Posterior cingulate gyrus (tissue), 11 donors: ENCODE data around the gene MFRP.

Source experiments
- DNase-seq, 10 donors: peaks; one replicate each; pipeline versions ENCODE4 v3.0.0 to v3.0.0-alpha.2; 2020 to 2021; ENCODE audit warnings: mixed read lengths in 3 of 10
- intact Hi-C: fragments of 100-400 bp; cut with DNase I; formaldehyde crosslinking; loops from one replicate; pipeline ENCODE4 v1.15.1; 2023

The MFRP gene

DNA sequence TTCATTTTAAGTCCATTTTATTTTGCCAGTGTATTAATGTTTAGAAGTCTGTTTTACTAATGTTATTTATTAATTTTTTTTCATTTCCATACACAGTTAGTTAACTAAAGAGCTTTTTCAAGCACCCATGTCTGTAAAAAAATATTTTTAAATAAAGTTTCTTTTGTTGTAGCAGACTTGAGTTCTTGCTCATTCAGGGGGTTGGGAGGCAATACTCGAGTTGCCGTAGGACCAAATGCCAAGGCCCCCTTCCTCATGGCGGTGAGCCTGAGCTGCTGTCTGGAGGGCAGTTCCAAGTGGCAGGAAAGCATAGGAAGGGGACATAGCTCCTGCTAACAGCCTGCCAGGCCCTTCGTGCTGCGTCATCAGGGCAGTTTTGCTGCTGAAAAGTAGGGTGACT, 38.5 kb downstream of the MFRP start:
- intact Hi-C loops, result no loop called here
- no peak for DNase-seq

DNA sequence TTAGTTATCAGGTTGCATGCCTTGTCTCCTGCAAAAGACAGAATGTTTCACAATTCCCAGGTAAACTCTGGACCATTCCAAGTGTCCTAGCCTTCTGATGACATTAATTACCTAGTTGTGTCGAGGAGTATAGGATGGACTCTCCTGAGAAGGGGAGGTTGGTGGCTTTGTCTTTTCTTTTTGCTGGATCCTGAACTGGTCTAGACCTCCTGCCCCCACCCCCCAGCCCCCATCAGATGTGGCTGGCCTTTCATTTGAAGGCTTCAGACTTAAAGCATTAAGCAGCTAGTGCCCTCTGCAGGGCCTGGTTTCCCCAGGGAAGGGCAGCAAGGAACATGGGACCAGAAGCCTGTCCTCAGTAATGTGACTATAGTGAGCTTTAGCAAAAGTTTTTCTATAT, 39.3 kb downstream of the MFRP start:
- peak in 1 of 10 donors; percentile 24 for DNase-seq
- intact Hi-C loops, result no loop called here

GRCh38 chr11:119306373-119306890, 40.1 kb downstream of the MFRP start:
- intact Hi-C loops, result no loop called here
- DNase-seq, result no peak

GRCh38 chr11:119305556-119306372, 40.7 kb downstream of the MFRP start:
- no peak for DNase-seq
- intact Hi-C loops, result no loop called here

DNA sequence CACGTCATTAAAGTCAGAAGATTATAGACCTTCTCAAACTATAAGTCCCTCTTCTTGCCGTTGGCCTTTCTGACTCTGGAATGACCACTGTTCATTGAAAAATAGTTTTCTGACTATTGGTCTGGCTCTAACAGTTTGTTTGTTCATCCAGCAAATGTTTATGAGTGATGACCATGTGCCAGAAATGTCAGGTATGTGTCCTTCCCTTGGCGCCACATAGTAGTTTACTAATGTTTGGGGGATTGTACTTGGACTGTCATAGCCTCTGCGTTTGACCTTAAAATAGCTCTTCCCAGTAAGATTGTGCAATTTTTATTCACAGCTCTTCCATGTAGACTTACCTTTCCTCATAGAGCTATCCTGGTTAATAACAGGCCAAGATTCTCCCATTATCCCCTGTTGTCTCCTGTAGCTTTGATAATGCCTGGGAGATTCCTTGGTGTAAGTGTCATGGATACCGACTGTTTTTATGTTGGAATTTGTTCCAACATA, 43.2 kb downstream of the MFRP start:
- DNase-seq, result no peak
- intact Hi-C loops, result no loop called here

DNA sequence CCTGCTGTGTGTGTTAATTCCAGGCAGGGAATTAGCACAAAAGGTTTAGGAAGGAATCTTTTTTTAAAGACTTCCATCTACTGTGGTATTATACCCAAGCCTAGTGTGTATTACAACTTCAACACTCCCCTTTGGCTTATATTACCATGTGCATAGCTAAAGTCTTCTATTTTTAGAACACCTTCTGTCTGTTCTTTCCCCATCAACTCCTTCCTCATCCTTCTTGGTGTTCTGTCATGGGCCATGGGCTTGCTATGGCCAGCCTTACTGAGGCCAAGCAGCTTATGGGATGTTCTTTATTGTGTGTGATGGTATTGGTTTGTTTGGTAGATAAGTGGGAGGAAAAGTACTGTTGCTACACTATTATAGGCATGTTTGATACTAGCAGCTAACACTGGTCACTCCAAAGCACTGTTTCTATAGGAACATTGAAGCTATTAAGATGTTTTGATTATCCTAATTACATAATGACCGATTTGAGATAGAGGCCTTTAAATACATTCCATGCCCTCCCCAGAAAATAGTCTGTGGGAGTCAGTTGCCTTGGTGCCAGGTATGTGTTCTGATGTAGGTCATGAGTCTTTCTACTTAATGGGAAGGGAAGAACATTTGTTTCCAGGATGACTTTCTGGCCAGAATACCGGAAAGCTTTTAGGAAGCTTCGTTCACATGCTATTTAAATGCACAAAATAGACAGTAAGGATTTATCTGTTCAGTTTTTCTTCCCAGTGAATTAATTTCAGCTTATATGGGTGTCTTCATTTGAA, 46.1 kb downstream of the MFRP start:
- intact Hi-C loops, result no loop called here
- no peak for DNase-seq

- peak in 1 of 10 donors; percentile 67 for DNase-seq
- intact Hi-C loops, result no loop called here
Observed at GRCh38 chr11:119299416-119299815, 47.1 kb downstream of the MFRP start.

GRCh38 chr11:119298726-119299125, 47.8 kb downstream of the MFRP start:
- intact Hi-C loops, result no loop called here
- DNase-seq, result no peak

GRCh38 chr11:119297938-119298337, 48.6 kb downstream of the MFRP start:
- intact Hi-C loops, result no loop called here
- no peak for DNase-seq

DNA sequence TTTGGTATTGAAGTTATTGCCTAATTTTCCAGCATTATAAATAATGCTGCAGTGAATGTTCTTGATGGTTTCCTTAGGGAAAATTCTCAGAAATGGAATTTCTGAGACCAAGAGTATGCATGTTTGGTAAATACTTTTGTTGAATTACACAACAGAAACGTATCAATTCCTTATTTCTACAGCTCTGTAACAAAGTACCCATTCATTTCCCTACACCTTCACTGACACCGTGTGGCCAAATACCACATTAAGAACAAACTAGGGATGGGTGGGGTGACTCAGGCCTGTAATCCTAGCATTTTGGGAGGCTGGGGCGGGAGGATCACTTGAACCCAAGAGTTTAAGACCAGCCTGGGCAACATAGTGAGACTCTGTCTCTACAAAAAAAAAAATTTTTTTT, 51.3 kb downstream of the MFRP start:
- intact Hi-C loops, result no loop called here
- no peak for DNase-seq

DNA sequence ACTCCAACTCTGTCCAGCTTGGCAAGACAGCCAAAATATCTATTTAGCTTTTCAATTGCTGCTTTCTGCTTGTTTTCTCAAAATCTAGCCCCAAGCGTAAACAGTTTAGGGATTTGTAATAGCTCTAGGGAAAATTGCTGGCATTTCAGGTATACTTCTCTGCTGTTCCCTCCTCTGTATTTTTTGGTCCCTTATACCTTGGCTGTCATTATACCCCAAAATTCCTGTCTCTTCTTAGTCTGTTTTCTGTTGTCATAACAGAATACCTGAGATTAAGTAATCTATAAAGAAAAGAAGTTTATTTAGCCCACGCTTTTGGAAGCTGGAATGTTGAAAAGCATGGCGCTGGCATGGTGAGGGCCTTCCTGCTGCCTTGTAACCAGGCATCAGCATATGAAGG, 53.0 kb downstream of the MFRP start:
- DNase-seq, result no peak
- intact Hi-C loops, result no loop called here

GRCh38 chr11:119290894-119291497, 55.5 kb downstream of the MFRP start:
- intact Hi-C loops, result no loop called here
- no peak for DNase-seq
